Fibroblast of lung (primary cell): ENCODE results near the gene NCOA1.

Experiments used
- EZH2 ChIP-seq: IDR thresholded peaks from 2 replicates; pipeline ENCODE4 v1.5.1; 2012; ENCODE audit warnings: low read length, control low read depth, mild to moderate bottlenecking; ENCODE audit errors: missing control alignments
- TF ChIP-seq, protein P1 (sequence below), 2 donors: IDR thresholded peaks in 1 of 2; conservative IDR thresholded peaks in 1 of 2; 1 replicate in 1 of 2; 2 replicates in 1 of 2; pipeline ENCODE4 v1.5.1; 2011 to 2012; ENCODE audit warnings: low read length in 2 of 2, control low read depth in 1 of 2, inconsistent platforms in 1 of 2, low read depth in 1 of 2, mild to moderate bottlenecking in 1 of 2

DNA sequence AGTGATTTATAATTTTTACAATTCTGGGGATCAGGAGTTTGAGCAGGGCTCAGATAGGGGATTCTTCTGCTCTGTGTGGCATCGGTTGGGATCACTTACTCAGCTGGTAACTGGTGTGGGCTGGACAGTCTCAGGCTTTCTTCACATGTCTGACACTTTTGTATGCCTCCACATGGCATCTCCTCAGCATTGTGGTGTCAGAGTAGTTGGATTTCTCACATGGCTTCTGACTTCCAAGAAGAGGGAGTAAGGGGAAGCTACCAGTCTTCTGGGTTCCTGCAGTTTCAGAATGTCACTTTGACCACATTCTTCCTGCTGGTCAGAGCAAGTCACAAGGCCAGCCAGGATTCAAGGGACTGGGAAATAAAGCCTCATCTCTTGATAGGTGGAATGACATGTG lies 55.6 kb downstream of the NCOA1 start:
- TF ChIP-seq, protein P1, sequence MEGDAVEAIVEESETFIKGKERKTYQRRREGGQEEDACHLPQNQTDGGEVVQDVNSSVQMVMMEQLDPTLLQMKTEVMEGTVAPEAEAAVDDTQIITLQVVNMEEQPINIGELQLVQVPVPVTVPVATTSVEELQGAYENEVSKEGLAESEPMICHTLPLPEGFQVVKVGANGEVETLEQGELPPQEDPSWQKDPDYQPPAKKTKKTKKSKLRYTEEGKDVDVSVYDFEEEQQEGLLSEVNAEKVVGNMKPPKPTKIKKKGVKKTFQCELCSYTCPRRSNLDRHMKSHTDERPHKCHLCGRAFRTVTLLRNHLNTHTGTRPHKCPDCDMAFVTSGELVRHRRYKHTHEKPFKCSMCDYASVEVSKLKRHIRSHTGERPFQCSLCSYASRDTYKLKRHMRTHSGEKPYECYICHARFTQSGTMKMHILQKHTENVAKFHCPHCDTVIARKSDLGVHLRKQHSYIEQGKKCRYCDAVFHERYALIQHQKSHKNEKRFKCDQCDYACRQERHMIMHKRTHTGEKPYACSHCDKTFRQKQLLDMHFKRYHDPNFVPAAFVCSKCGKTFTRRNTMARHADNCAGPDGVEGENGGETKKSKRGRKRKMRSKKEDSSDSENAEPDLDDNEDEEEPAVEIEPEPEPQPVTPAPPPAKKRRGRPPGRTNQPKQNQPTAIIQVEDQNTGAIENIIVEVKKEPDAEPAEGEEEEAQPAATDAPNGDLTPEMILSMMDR (conservative IDR thresholded peaks at IDR 0.05 in 1 of 2, IDR thresholded peaks at IDR 0.05 in 1 of 2; ENCODE audit: low read depth in 1 of 2, low read length in 2 of 2) = no peak
- no peak for TF ChIP-seq EZH2
